ENCODE measurements around the gene BEND2.

- TF ChIP-seq CTCF (IDR thresholded peaks at IDR 0.05) (no peak), TCF7L2 (IDR thresholded peaks at IDR 0.05; ENCODE audit: low read depth, low read length) (no peak), POLR2AphosphoS5 (IDR thresholded peaks at IDR 0.05; ENCODE audit: low read depth, low read length) (no peak), SIN3A (IDR thresholded peaks at IDR 0.05; ENCODE audit: borderline replicate concordance, insufficient read depth, low read depth, low read length) (no peak)
Observed at GRCh38 chrX:18227458-18227857, 6.8 kb upstream of the BEND2 start.

Data from Panc1 (cell line).